ENCODE measurements around the gene ARHGAP28. TPM values are rescaled to one million over a fixed set of nuclear protein-coding genes. Genes with fewer than 3 reads are reported as not detected.

Gene ARHGAP28
- total RNA-seq, 1 donor from 2014 or later: not detected

GRCh38 chr18:6718267-6718666, 11.2 kb upstream of the ARHGAP28 start:
- no peaks in the 10 kb centered on the region for H3K9me3 Mint-ChIP-seq
- TF ChIP-seq, protein P1, sequence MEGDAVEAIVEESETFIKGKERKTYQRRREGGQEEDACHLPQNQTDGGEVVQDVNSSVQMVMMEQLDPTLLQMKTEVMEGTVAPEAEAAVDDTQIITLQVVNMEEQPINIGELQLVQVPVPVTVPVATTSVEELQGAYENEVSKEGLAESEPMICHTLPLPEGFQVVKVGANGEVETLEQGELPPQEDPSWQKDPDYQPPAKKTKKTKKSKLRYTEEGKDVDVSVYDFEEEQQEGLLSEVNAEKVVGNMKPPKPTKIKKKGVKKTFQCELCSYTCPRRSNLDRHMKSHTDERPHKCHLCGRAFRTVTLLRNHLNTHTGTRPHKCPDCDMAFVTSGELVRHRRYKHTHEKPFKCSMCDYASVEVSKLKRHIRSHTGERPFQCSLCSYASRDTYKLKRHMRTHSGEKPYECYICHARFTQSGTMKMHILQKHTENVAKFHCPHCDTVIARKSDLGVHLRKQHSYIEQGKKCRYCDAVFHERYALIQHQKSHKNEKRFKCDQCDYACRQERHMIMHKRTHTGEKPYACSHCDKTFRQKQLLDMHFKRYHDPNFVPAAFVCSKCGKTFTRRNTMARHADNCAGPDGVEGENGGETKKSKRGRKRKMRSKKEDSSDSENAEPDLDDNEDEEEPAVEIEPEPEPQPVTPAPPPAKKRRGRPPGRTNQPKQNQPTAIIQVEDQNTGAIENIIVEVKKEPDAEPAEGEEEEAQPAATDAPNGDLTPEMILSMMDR (IDR thresholded peaks at IDR 0.05): no peak
- intact Hi-C loops (cut with micrococcal nuclease): no loop called here
- H3K36me3 Mint-ChIP-seq (ENCODE audit: low read depth): no peaks in the 10 kb centered on the region
- no peak overlapping the region for H3K27ac Mint-ChIP-seq
- ATAC-seq (ENCODE audit: low read depth) (no peak), DNase-seq (no peak)
- CTCF ChIA-PET: no interaction called here
- H3K4me1 Mint-ChIP-seq: no peaks in the 10 kb centered on the region
- no peak overlapping the region for H3K4me3 Mint-ChIP-seq
- POLR2A ChIA-PET: no interaction called here
- no peaks in the 10 kb centered on the region for H3K27me3 Mint-ChIP-seq

DNA sequence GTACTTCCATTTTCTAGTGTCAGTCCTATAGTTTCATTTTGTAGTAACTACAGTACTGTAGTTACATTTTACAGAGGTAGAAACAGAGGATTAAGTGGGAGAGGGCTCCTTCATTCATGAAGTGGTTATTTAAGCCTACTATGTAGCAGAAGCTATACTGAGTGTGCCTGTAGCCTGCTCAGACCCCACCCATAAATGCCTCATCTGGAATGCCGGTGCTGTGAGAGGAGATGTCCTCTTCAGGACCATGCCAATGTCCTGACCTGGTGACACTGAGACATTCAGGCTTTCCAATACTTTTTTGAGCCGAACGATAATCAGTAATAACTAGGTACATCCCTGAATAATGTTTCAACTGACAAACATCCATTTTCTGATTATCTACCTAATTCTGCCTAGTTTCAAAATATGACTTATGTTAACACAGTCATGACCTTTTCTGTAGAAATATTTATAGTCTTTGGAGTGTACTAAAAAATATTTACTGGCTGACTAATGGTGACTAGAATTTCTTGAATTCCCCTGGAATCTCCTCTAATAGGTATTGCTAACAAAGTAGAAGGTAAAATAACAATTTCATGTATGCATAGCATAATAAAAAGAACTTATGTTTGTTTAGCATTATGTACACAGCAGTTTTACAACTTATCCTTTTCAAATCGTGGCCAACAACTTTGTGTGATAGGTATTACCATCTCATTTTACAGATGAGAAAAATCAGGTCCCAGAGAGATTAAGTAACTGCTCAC, 10.2 kb upstream of the ARHGAP28 start:
- H3K36me3 Mint-ChIP-seq (ENCODE audit: low read depth): no peaks in the 10 kb centered on the region

DNA sequence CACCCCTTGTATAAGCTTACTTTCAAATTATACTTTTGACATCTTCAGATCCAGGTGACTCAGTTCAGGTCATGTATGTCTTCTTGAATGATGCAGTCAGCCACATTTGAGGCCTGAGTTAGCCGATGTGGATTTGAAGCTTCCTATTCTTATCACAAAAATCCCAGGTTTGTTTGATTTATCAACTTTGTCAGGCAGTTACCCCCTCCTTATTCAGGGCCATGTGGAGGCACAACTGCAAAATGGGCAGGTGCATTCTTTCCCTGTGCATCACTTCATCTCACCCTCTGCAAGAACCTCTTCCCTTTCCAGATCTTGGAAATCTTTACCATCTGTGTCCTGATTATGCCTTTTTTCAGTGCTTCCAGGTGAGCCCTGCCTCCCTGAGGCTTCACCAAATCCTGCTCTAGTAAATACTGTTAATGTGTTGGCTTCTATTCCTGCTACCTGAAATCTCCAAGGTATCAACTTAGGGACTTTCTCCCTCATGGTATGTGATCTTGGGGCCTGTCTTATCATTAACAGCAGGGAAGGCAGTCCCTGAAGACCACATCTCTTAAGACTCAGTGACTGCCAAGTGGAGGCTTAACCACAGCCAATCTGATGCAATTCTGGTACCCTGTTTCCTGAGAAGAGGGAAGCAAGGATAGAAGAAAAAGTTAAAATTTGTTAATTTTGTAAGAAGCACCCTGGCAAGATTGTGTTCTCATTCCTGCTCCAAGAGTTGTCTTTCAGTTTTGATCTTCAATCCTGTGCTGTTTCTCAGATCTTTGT, 9.4 kb upstream of the ARHGAP28 start:
- no peaks in the 10 kb centered on the region for H3K27me3 Mint-ChIP-seq
- intact Hi-C loops (cut with micrococcal nuclease): no loop called here

More for the DNA sequence above, 10.2 kb upstream of the ARHGAP28 start:
- CTCF ChIA-PET: no interaction called here
- no peak overlapping the region for H3K4me3 Mint-ChIP-seq
- intact Hi-C loops (cut with micrococcal nuclease): no loop called here
- H3K27ac Mint-ChIP-seq: no peak overlapping the region
- POLR2A ChIA-PET: no interaction called here
- TF ChIP-seq, protein P1 (IDR thresholded peaks at IDR 0.05): no peak
- H3K27me3 Mint-ChIP-seq: no peaks in the 10 kb centered on the region
- H3K9me3 Mint-ChIP-seq: no peaks in the 10 kb centered on the region
- H3K4me1 Mint-ChIP-seq: no peaks in the 10 kb centered on the region
- ATAC-seq (ENCODE audit: low read depth): no peak
- DNase-seq: no peak

GRCh38 chr18:6721755-6722154, 7.8 kb upstream of the ARHGAP28 start:
- ATAC-seq (ENCODE audit: low read depth): no peak
- CTCF ChIA-PET: no interaction called here
- H3K27ac Mint-ChIP-seq: no peak overlapping the region
- no peaks in the 10 kb centered on the region for H3K27me3 Mint-ChIP-seq
- no peak overlapping the region for H3K4me3 Mint-ChIP-seq
- no peaks in the 10 kb centered on the region for H3K4me1 Mint-ChIP-seq
- DNase-seq: no peak
- intact Hi-C loops (cut with micrococcal nuclease): no loop called here
- POLR2A ChIA-PET: no interaction called here
- no peaks in the 10 kb centered on the region for H3K9me3 Mint-ChIP-seq
- no peaks in the 10 kb centered on the region for H3K36me3 Mint-ChIP-seq (ENCODE audit: low read depth)
- TF ChIP-seq, protein P1 (IDR thresholded peaks at IDR 0.05): no peak

More for the DNA sequence above, 9.4 kb upstream of the ARHGAP28 start:
- Mint-ChIP-seq H3K9me3 (no peaks in the 10 kb centered on the region), H3K27ac (no peak overlapping the region), H3K4me1 (no peaks in the 10 kb centered on the region), H3K4me3 (no peak overlapping the region), H3K36me3 (ENCODE audit: low read depth) (no peaks in the 10 kb centered on the region)
- ATAC-seq (ENCODE audit: low read depth): no peak
- ChIA-PET POLR2A (no interaction called here), CTCF (no interaction called here)
- no peak for DNase-seq
- TF ChIP-seq, protein P1 (IDR thresholded peaks at IDR 0.05): no peak

DNA sequence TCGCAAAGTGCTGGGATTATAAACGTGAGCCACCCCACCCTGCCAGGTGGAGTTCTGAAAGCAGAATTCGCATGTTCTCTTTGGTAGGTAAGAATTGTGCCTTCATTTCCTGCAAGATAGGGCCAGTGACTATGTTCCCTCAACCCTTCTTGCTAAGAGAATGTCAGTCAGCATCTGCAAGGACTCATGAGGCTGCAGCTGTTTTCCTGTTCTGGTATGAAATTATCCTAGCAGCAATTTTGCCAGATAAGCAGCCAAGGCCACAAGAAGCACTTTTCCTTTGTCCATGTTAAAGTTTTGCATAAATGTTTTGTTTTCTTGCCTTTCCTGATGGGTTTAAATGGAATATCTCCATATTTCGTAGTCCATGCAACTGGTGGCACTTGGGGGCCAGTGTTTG, 6.8 kb upstream of the ARHGAP28 start:
- intact Hi-C loops (cut with micrococcal nuclease): no loop called here
- ATAC-seq (ENCODE audit: low read depth) (no peak), DNase-seq (no peak)
- ChIA-PET POLR2A (no interaction called here), CTCF (no interaction called here)
- H3K27ac Mint-ChIP-seq: no peak overlapping the region
- H3K4me3 Mint-ChIP-seq: no peak overlapping the region
- no peaks in the 10 kb centered on the region for H3K36me3 Mint-ChIP-seq (ENCODE audit: low read depth)
- no peaks in the 10 kb centered on the region for H3K9me3 Mint-ChIP-seq
- no peaks in the 10 kb centered on the region for H3K4me1 Mint-ChIP-seq
- TF ChIP-seq, protein P1 (IDR thresholded peaks at IDR 0.05): no peak
- no peaks in the 10 kb centered on the region for H3K27me3 Mint-ChIP-seq
